T-helper 2 cell treated with Interferon-gamma antibody and Interleukin-4, amounts not matched to agents 100 ng/mL and 5 ng/mL, for 36 hours (primary cell): ENCODE results near the gene SZRD1. TPM values are rescaled to one million over a fixed set of nuclear protein-coding genes. Genes with fewer than 3 reads are reported as not detected.

Experiments
- intact Hi-C: fragments of 100-400 bp; cut with micrococcal nuclease; formaldehyde crosslinking; loops from one replicate; pipeline ENCODE4 v1.15.1; 2023
- total RNA-seq: library from RNA; stranded (reverse); gene quantifications from 2 replicates; pipeline ENCODE4 v1.2.3, GENCODE V29; 2022

The SZRD1 gene
- total RNA-seq, 1 donor from 2014 or later, result 173 TPM

GRCh38 chr1:16393570-16394521 is 26.8 kb downstream of the SZRD1 start:
- intact Hi-C loops, result no loop called here

- intact Hi-C loops, result no loop called here
These were observed 27.9 kb downstream of the SZRD1 start for GRCh38 chr1:16394977-16395376.

DNA sequence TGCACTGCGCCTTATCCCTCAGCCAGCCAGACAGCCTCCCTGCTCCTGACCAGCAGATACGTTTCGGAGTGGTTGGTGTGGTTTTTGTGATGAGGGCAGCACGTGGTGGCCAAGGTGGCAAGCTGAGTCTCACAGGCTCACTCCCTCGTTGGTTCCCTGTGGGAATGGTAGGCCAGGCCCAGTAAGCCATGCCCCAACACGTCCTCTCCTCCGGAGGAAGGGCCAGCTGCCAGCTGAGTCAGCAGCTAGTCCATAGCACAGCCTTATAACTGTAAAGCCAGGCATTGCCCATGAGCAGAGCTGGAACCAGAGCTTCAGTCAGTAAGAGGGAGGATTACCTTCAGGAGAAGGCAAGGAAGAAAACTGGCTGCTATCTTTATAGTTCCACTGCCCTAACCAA is 29.5 kb downstream of the SZRD1 start:
- intact Hi-C loops, result no loop called here

DNA sequence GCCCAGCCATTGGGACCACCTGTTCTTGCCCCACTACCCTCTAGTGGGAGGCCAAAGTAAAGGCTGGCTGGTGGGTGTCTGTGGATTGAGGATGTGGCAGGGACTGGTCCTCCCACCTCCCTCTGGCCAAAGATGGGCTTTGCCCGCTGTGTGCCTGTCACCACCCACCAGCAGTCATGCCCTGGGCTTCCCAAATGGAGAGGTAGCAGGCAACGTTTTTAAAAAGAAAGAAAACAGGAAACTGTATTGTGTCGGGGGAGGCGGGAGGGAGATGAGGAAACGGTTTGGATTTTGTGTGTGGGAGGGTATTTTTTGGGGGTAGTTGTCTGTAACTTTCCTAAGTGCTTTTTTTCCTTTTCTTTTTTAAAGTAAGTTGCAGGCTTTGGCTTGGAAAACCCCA is 30.1 kb downstream of the SZRD1 start:
- intact Hi-C loops, result no loop called here

DNA sequence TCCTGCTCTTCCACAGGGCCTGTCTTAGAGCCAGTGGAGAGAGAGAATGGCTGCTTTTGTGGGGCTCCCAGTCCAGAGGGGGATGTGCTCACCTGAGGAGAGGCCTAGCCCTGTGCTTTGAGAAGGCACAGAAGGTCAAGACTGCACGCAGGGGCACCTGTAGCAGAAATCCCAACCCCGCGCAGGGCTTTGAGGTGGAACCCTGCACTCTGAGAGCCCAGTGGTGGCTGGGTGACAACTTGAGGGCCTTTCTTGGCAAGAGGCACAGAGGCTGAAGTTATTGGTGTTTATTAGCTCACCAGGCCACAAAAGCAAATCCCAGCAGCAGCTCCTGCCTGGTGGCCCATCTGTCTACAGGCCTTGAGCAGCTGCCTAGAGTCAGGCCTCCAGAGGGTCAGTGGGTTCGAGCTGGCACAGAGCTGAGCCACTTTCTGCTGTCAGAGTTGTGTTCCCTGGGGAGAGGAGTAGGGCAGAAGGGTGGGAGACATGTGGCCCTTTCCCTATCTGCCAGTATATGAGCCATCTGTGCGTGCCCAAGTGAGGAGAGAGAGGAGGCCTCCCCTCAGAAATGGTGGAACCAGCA is 31.4 kb downstream of the SZRD1 start:
- intact Hi-C loops, result no loop called here

- intact Hi-C loops, result no loop called here
These were observed 35.7 kb downstream of the SZRD1 start for GRCh38 chr1:16402742-16403141.

DNA sequence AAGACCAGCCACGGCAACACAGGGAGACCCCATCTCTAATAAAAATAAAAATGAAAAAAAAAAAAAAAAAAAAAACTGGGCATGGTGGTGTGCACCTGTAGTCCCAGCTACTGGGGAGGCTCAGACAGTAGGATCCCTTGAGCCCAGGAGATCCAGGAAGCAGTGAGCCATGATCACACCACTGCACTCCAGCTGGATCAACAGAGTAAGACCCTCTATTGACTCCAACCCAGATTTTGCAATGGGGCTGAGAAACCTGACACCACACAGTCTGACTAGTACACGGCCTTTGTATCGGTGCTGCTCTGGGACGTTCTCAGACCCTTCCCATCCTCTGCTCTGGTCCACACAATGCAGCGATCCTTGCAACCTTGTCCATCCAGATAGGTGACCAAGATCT is 38.4 kb downstream of the SZRD1 start:
- intact Hi-C loops, result no loop called here

DNA sequence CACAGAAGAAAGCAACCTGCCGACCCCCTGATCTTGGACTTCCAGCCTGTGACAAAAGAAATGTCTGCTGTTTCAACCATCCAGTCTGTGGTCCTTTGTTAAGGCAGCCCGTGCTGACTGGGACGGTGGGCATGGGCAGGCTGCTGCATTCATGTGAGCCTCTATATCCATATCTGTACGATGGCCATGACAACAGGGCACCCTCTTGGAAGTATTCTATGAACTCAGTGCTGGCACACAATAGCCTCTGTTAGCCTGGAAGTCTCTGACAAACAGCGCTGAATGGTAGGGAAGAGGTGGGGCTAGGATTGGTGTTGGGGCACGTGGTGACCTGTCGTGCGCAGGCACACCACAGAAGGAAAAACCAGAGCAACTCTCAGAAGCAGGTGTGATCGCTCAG is 39.8 kb downstream of the SZRD1 start:
- intact Hi-C loops, result no loop called here

GRCh38 chr1:16409536-16410152 is 42.6 kb downstream of the SZRD1 start:
- intact Hi-C loops, result no loop called here

GRCh38 chr1:16410803-16411202 is 43.8 kb downstream of the SZRD1 start:
- intact Hi-C loops, result no loop called here

DNA sequence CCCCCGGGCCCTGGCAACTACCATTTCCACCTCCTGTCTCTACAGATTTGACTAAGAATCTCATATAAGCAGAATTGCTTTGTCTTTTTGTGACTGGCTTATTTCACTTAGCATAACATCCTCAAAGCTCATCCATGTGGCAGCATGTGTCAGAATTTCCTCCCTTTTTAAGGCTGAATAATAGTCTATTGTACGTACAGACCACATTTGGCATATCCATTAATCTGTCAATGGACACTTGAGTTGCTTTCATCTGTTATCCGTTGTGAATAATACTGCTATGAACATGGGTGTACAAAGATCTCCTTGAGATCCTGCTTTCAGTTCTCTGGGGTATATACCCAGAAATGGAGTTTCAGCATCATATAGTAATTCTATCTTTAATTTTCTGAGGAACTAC is 46.1 kb downstream of the SZRD1 start:
- intact Hi-C loops, result no loop called here

DNA sequence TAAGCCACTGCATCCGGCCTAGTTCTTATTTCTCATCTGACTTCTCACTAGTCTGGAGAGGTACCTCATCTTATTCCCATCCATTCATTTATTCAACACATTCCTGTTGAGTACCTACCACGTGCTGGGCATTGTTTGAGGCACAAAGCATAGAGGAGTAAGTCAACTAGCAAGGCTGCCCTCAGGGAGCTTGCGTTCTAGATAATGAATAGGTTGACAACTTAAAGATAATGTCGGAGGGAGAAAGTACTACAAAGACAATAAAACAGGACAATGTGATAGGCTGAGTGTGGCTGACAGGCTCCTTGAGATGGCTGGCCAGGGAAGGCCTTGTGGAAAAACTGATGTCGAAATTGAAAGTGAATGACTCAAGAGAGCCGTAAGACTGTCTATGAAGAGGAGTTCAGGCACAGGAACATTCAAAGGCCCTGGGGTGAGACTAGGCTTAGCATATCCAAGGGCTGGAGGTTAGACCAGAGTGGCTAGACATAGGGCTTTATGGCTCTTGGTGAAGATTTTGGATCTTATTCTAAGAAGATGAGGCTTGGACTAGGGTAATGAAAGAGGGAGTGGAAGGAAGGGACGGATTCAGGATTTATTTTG is 51.9 kb downstream of the SZRD1 start:
- intact Hi-C loops, result no loop called here

GRCh38 chr1:16420424-16421118 is 53.5 kb downstream of the SZRD1 start:
- intact Hi-C loops, result loop anchor here (1.0 kb wide), 2 partner anchors 20 to 53 kb away; partner anchors contain the start of genes NECAP2 and SZRD1

GRCh38 chr1:16421201-16421600 is 54.2 kb downstream of the SZRD1 start:
- intact Hi-C loops, result loop anchor here (1.0 kb wide), 1 partner anchor 54 kb away; the partner anchor contains the start of gene SZRD1

DNA sequence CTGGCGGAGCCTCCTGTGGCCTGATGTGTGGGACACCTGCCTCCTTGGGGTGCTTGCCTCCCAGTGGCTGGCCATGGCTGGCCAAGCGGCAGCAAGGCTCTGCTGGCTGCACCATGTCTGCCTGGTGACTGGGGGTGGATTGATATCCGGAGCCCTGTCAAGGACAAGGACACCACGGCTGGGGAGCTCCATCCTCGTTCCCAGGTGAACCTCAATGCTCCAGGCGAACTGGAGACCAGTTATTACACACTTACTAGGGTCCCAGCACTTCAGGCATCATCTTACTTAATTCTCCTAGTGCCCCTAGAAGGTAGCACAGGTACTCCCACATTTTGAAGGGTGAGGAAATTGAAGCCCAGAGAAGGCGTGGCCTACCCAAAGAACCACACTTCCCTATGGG is 55.0 kb downstream of the SZRD1 start:
- intact Hi-C loops, result no loop called here

DNA sequence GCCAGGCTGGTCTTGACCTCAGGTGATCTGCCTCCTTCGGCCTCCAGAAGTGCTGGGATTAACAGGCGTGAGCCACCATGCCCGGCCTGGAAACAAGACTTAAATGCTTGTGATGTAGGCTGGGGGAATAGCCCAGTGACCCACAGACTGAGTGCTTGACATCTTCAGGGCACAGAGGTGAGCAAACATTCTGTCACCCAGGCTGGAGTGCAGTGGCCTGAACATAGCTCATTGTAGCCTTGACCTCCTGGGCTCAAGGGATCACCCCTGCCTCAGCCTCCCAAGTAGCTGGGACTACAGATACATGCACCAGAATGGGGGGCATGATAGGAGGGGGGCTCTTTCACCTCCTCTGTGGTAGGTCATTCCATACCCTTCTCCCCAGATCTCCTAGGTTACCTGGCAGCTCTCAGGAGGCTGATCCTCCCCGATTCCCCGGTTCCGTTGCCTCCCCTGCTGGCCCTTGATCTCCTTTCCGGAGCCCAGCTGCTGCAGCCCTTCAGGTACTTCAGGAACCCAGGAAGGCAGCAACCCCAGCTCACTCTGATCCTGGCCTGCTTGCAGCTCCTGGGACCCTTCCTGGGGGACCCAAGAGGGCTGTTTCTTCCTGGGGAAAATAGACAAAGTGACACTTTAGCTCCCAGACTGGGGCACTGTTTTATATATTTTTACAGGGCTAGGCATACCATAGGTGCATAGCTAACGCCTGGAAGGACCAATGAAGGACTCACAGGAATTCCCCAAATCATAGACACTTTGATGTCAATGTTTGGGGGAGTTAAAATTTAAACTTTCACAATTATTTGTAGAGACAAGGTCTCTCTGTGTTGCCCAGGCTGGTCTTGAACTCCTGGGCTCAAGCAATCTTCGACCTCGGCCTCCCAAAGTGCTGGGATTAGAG is 58.3 kb downstream of the SZRD1 start:
- intact Hi-C loops, result no loop called here

DNA sequence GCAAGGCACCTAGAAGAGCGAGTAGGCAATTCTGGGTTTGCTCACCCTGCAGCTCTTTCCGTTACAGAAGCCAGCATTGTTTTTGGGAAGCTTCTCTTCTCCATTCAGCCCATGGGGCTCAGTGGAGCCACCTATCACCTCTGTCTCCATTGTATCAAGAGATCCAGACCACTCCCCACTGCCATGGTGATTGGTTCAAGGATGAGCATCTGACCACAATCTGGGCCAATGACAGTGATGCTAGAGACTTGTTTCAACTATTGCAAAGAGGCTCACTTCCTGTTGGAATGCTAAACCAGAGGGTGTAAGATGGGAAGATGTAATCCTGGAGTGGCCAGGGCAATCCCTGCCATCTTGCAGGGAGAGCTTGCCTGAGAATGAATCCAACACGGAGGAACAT is 63.6 kb downstream of the SZRD1 start:
- intact Hi-C loops, result no loop called here

GRCh38 chr1:16433030-16433429 is 66.0 kb downstream of the SZRD1 start:
- intact Hi-C loops, result no loop called here

DNA sequence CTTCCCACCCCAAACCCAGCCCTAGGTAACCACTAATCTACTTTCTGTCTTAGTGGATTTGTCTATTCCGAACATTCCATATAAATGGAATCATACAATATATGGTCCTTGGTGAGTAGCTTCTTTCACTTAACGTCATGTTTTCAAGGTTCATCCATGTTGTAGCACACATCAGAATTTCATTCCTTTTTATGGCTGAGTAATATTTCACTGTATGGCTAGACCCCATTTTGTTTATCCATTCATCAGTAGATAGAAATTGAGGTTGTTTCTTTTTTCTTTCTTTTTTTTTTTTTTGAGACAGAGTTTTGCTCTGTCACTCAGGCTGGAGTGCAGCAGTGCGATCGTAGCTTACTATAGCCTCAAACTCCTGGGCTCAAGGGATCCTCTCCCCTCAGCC is 67.0 kb downstream of the SZRD1 start:
- intact Hi-C loops, result no loop called here

- intact Hi-C loops, result no loop called here
These were observed 67.5 kb downstream of the SZRD1 start for GRCh38 chr1:16434501-16434900.
